Gastroesophageal sphincter (tissue), 4 donors: Measurements from ENCODE around the gene ERCC2. TPM values are rescaled to one million over a fixed set of nuclear protein-coding genes. Genes with fewer than 3 reads are reported as not detected.

ENCODE experiments used
- ATAC-seq: fragments of 150-250 bp; one replicate; pipeline ENCODE4 v1.9.1; 2016; ENCODE audit warnings: mild to moderate bottlenecking, moderate library complexity
- H3K27ac ChIP-seq, 4 donors: fragments of 200-600 bp; sonication (generic) in 3 of 4; 1 replicate in 3 of 4; 2 replicates in 1 of 4; pipeline ENCODE4 v1.5.1; 2016 to 2019
- H3K27me3 ChIP-seq: fragments of 200-600 bp; sonication (generic); one replicate; pipeline ENCODE4 v1.5.1; 2019
- H3K36me3 ChIP-seq, 2 donors: fragments of 200-600 bp; sonication (generic); one replicate each; pipeline ENCODE4 v1.5.1; 2019; ENCODE audit warnings: control low read depth in 1 of 2
- H3K4me1 ChIP-seq, 3 donors: fragments of 200-600 bp; sonication (generic); 1 replicate in 2 of 3; 2 replicates in 1 of 3; pipeline ENCODE4 v1.5.1; 2016 to 2019; ENCODE audit warnings: control low read depth in 2 of 3
- H3K4me3 ChIP-seq, 2 donors: fragments of 200-600 bp; sonication (generic); one replicate each; pipeline ENCODE4 v1.5.1; 2019; ENCODE audit warnings: mild to moderate bottlenecking in 1 of 2, moderate library complexity in 1 of 2
- H3K9me3 ChIP-seq, 3 donors: fragments of 200-600 bp; sonication (generic); one replicate each; pipeline ENCODE4 v1.5.1; 2017 to 2019; ENCODE audit warnings: control low read depth in 2 of 3
- EP300 ChIP-seq: sonication (generic); formaldehyde crosslinking; IDR thresholded peaks from one replicate; pipeline ENCODE4 v1.6.1; 2017; ENCODE audit warnings: antibody characterized with exemption, mild to moderate bottlenecking
- POLR2A ChIP-seq, 2 donors: fragments of 450-650 bp; IDR thresholded peaks; one replicate each; pipeline ENCODE4 v1.6.1; 2017; ENCODE audit warnings: antibody characterized with exemption in 2 of 2, mild to moderate bottlenecking in 2 of 2, moderate library complexity in 1 of 2
- POLR2AphosphoS5 ChIP-seq: sonication (generic); formaldehyde crosslinking; IDR thresholded peaks from one replicate; pipeline ENCODE4 v1.6.1; 2017; ENCODE audit warnings: antibody characterized with exemption
- WGBS, 2 donors: methylation state at CpG; one replicate each; pipeline ENCODE4 v1.1.5; 2018; ENCODE audit warnings: low coverage in 1 of 2; 5-methylcytosine and 5-hydroxymethylcytosine counted together
- total RNA-seq, 4 donors: library from RNA; depleted of rRNA; stranded (reverse); fragments of >200 nt; gene quantifications; one replicate each; pipeline ENCODE4 v1.1.0, GENCODE V29; 2016
- TF ChIP-seq, protein P1 (sequence below), 4 experiments: fragments of 200-600 bp in 2 of 4; fragments of 450-650 bp in 2 of 4; sonication (generic) in 1 of 4; IDR thresholded peaks; one replicate each; pipeline ENCODE4 v1.5.1; 2017 to 2019; ENCODE audit warnings: antibody characterized with exemption in 4 of 4, mild to moderate bottlenecking in 2 of 4, moderate library complexity in 2 of 4

Gene ERCC2
- total RNA-seq, 4 donors from 2014 or later, result 7.1 to 18.8 (median 12.5) TPM

- H3K27ac ChIP-seq, result no peak overlapping the region
- WGBS, 2 donors, result 80 to 100% methylated on average over 1 of the region's 20 CpGs
- no peaks in the 10 kb centered on the region for H3K4me1 ChIP-seq
- H3K27me3 ChIP-seq, result peaks cover 11% of the 10 kb centered on the region
- peaks cover 0 to 73% of the 10 kb centered on the region in 2 donors for H3K36me3 ChIP-seq
- TF ChIP-seq, protein P1, sequence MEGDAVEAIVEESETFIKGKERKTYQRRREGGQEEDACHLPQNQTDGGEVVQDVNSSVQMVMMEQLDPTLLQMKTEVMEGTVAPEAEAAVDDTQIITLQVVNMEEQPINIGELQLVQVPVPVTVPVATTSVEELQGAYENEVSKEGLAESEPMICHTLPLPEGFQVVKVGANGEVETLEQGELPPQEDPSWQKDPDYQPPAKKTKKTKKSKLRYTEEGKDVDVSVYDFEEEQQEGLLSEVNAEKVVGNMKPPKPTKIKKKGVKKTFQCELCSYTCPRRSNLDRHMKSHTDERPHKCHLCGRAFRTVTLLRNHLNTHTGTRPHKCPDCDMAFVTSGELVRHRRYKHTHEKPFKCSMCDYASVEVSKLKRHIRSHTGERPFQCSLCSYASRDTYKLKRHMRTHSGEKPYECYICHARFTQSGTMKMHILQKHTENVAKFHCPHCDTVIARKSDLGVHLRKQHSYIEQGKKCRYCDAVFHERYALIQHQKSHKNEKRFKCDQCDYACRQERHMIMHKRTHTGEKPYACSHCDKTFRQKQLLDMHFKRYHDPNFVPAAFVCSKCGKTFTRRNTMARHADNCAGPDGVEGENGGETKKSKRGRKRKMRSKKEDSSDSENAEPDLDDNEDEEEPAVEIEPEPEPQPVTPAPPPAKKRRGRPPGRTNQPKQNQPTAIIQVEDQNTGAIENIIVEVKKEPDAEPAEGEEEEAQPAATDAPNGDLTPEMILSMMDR (IDR thresholded peaks at IDR 0.05), result no peak
- no peak for TF ChIP-seq POLR2AphosphoS5
- no peak for TF ChIP-seq EP300
- TF ChIP-seq POLR2A (IDR thresholded peaks at IDR 0.05), result no peak
- no peak overlapping the region for H3K4me3 ChIP-seq
- no peak for ATAC-seq
- H3K9me3 ChIP-seq, result no peaks in the 10 kb centered on the region
Measured at GRCh38 chr19:45352471-45352870, 17.9 kb downstream of the ERCC2 start.

- H3K36me3 ChIP-seq, result peaks cover 0 to 69% of the 10 kb centered on the region in 2 donors
- WGBS, 2 donors, result no CpG with 5 or more reads among the region's 15 CpGs
- no peak for TF ChIP-seq EP300
- TF ChIP-seq, protein P1 (IDR thresholded peaks at IDR 0.05), result no peak
- no peak for TF ChIP-seq POLR2A (IDR thresholded peaks at IDR 0.05)
Measured at GRCh38 chr19:45352062-45352461, 18.3 kb downstream of the ERCC2 start.

GRCh38 chr19:45351401-45351952 is 18.9 kb downstream of the ERCC2 start:
- Histone ChIP-seq H3K4me1 (no peaks in the 10 kb centered on the region), H3K9me3 (no peaks in the 10 kb centered on the region), H3K36me3 (peaks cover 0 to 63% of the 10 kb centered on the region in 2 donors), H3K27me3 (peaks cover 21% of the 10 kb centered on the region), H3K27ac (no peak overlapping the region), H3K4me3 (no peak overlapping the region)
- no peak for ATAC-seq
- TF ChIP-seq POLR2A (IDR thresholded peaks at IDR 0.05) (no peak), EP300 (no peak), POLR2AphosphoS5 (no peak)
- TF ChIP-seq, protein P1 (IDR thresholded peaks at IDR 0.05), result no peak
- WGBS, 2 donors, result 80 to 94% methylated on average over 2 to 3 of the region's 13 CpGs

More at GRCh38 chr19:45352062-45352461, 18.3 kb downstream of the ERCC2 start:
- H3K4me3 ChIP-seq, result no peak overlapping the region
- no peak for ATAC-seq
- H3K9me3 ChIP-seq, result no peaks in the 10 kb centered on the region
- peaks cover 15% of the 10 kb centered on the region for H3K27me3 ChIP-seq
- no peaks in the 10 kb centered on the region for H3K4me1 ChIP-seq
- H3K27ac ChIP-seq, result no peak overlapping the region

GRCh38 chr19:45350477-45351058 is 19.8 kb downstream of the ERCC2 start:
- Histone ChIP-seq H3K36me3 (peaks cover 0 to 54% of the 10 kb centered on the region in 2 donors), H3K27ac (no peak overlapping the region), H3K4me3 (no peak overlapping the region), H3K27me3 (peaks cover 30% of the 10 kb centered on the region), H3K9me3 (no peaks in the 10 kb centered on the region), H3K4me1 (no peaks in the 10 kb centered on the region)
- TF ChIP-seq, protein P1 (IDR thresholded peaks at IDR 0.05), result no peak
- TF ChIP-seq EP300, result no peak
- TF ChIP-seq POLR2A (IDR thresholded peaks at IDR 0.05), result no peak
- no peak for ATAC-seq
- 40% methylated on average over 1 of the region's 17 CpGs; no CpG with 5 or more reads in 1 of the 2 donors for WGBS, 2 donors

DNA sequence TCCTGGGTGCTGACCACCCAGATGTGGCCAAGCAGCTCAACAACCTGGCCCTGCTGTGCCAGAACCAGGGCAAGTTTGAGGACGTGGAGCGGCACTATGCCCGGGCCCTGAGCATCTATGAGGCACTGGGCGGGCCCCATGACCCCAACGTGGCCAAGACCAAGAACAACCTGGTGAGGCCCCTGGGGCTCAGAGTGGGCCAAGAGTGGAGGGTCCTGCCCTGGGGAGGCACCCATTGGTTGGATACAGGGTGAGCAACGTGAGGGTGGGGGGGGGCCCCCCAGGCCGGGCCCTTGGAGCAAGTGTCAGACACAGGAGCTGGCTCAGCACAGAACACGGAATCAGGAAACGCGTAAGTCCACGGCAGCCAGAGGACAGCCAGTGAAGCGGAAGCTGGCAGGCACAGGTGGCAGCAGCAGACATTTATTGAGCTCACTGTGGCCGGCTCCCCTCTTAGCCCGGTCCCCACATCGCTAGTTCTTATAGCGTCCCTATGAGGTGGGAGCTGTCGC is 20.9 kb downstream of the ERCC2 start:
- no peak overlapping the region for H3K27ac ChIP-seq
- TF ChIP-seq POLR2A (IDR thresholded peaks at IDR 0.05) (no peak), POLR2AphosphoS5 (no peak), EP300 (no peak)
- TF ChIP-seq, protein P1 (IDR thresholded peaks at IDR 0.05), result no peak
- no peaks in the 10 kb centered on the region for H3K9me3 ChIP-seq
- WGBS, 2 donors, result 100% methylated on average over 1 to 2 of the region's 17 CpGs
- no peak overlapping the region for H3K4me3 ChIP-seq
- H3K27me3 ChIP-seq, result peaks cover 41% of the 10 kb centered on the region
- H3K4me1 ChIP-seq, result no peaks in the 10 kb centered on the region
- ATAC-seq, result peak; percentile 20
- H3K36me3 ChIP-seq, result peaks cover 0 to 43% of the 10 kb centered on the region in 2 donors
